ENCODE results near the gene LARP1B. TPM values are rescaled to one million over a fixed set of nuclear protein-coding genes. Genes with fewer than 3 reads are reported as not detected.

Gene LARP1B
- total RNA-seq, 1 donor from 2014 or later, result 9.6 TPM

- Mint-ChIP-seq H3K9me3 (ENCODE audit: unreplicated experiment) (no peaks in the 10 kb centered on the region), H3K27me3 (ENCODE audit: unreplicated experiment) (no peaks in the 10 kb centered on the region), H3K4me3 (ENCODE audit: unreplicated experiment) (no peak overlapping the region), H3K27ac (ENCODE audit: unreplicated experiment) (no peak overlapping the region), H3K36me3 (ENCODE audit: low read depth, unreplicated experiment) (peaks cover 14% of the 10 kb centered on the region), H3K4me1 (ENCODE audit: unreplicated experiment) (peaks cover 14% of the 10 kb centered on the region)
- no peak for DNase-seq (ENCODE audit: low spot score)
- TF ChIP-seq CTCF (IDR thresholded peaks at IDR 0.05; ENCODE audit: unreplicated experiment), result no peak
These were observed 97.8 kb downstream of the LARP1B start for GRCh38 chr4:128158894-128159293.

GRCh38 chr4:128159967-128160366 lies 98.9 kb downstream of the LARP1B start:
- no peak overlapping the region for H3K4me3 Mint-ChIP-seq (ENCODE audit: unreplicated experiment)
- no peak for DNase-seq (ENCODE audit: low spot score)

DNA sequence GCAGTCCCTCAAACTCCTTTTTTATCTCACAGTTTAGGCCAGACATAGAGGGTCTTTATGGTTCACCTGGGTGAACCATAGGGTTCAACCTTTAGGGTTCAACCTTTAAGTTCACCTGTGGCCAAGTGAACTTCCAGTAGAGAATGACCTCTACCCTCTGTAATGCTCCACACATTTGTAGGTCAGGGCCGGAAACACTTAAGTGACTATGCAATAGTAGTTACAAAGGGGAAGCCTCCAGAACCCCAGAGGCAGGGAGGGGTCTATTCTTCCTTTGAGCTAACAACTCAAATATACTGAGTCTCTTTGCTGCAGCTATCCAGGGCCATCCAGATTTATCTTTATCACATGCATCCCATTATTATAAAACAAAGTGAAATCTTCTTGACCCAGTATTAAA lies 100.0 kb downstream of the LARP1B start:
- Mint-ChIP-seq H3K4me3 (ENCODE audit: unreplicated experiment) (no peak overlapping the region), H3K27me3 (ENCODE audit: unreplicated experiment) (no peaks in the 10 kb centered on the region), H3K27ac (ENCODE audit: unreplicated experiment) (no peak overlapping the region), H3K9me3 (ENCODE audit: unreplicated experiment) (no peaks in the 10 kb centered on the region), H3K4me1 (ENCODE audit: unreplicated experiment) (peaks cover 13% of the 10 kb centered on the region), H3K36me3 (ENCODE audit: low read depth, unreplicated experiment) (peaks cover 3% of the 10 kb centered on the region)
- DNase-seq (ENCODE audit: low spot score), result no peak
- TF ChIP-seq CTCF (IDR thresholded peaks at IDR 0.05; ENCODE audit: unreplicated experiment), result no peak

More at GRCh38 chr4:128159967-128160366, 98.9 kb downstream of the LARP1B start:
- Mint-ChIP-seq H3K4me1 (ENCODE audit: unreplicated experiment) (peaks cover 14% of the 10 kb centered on the region), H3K36me3 (ENCODE audit: low read depth, unreplicated experiment) (peaks cover 13% of the 10 kb centered on the region), H3K27me3 (ENCODE audit: unreplicated experiment) (no peaks in the 10 kb centered on the region), H3K27ac (ENCODE audit: unreplicated experiment) (no peak overlapping the region), H3K9me3 (ENCODE audit: unreplicated experiment) (no peaks in the 10 kb centered on the region)
- no peak for TF ChIP-seq CTCF (IDR thresholded peaks at IDR 0.05; ENCODE audit: unreplicated experiment)

- Mint-ChIP-seq H3K36me3 (ENCODE audit: low read depth, unreplicated experiment) (no peaks in the 10 kb centered on the region), H3K9me3 (ENCODE audit: unreplicated experiment) (no peaks in the 10 kb centered on the region)
These were observed 101.3 kb downstream of the LARP1B start for GRCh38 chr4:128162434-128162833.

More at GRCh38 chr4:128162434-128162833, 101.3 kb downstream of the LARP1B start:
- TF ChIP-seq CTCF (IDR thresholded peaks at IDR 0.05; ENCODE audit: unreplicated experiment), result no peak
- no peak for DNase-seq (ENCODE audit: low spot score)
- Mint-ChIP-seq H3K4me3 (ENCODE audit: unreplicated experiment) (no peak overlapping the region), H3K27ac (ENCODE audit: unreplicated experiment) (peak overlapping the region; percentile 88), H3K27me3 (ENCODE audit: unreplicated experiment) (no peaks in the 10 kb centered on the region), H3K4me1 (ENCODE audit: unreplicated experiment) (peaks cover 13% of the 10 kb centered on the region)
